ENCODE results near the gene BAIAP2.
"Not testable (repeated sequence)": the region's sequence is repeated elsewhere in the genome, so short reads cannot be mapped to it uniquely, and the experiment has no call there.

The BAIAP2 gene

GRCh38 chr17:81029859-81030258 is 5.1 kb upstream of the BAIAP2 start:
- Mint-ChIP-seq H3K36me3 (ENCODE audit: low read depth) (peaks cover 5% of the 10 kb centered on the region), H3K27ac (no peak overlapping the region), H3K4me1 (peaks cover 63% of the 10 kb centered on the region), H3K4me3 (no peak overlapping the region), H3K9me3 (no peaks in the 10 kb centered on the region), H3K27me3 (ENCODE audit: low read depth, poor library complexity) (no peaks in the 10 kb centered on the region)
- no peak for DNase-seq
- no peak for TF ChIP-seq CTCF (IDR thresholded peaks at IDR 0.05)

DNA sequence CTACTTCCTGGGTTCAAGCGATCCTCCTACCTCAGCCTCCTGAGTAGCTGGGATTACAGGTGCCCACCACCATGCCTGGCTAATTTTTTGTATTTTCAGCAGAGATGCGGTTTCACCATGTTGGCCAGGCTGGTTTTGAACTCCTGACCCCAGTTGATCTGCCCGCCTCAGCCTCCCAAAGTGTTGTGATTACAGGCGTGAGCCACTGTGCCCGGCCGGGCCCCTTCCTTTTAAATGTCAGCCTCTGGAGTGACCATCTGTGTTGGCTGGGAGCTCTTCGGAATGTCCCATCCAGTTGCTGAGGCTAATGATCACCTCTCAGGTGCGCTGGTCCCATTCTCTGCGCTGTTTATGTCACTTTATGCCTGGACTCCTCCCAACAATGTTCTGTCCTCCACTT is 4.6 kb upstream of the BAIAP2 start:
- H3K27me3 Mint-ChIP-seq (ENCODE audit: low read depth, poor library complexity); H3K27ac Mint-ChIP-seq; DNase-seq; H3K36me3 Mint-ChIP-seq (ENCODE audit: low read depth); H3K4me3 Mint-ChIP-seq; H3K9me3 Mint-ChIP-seq: not testable (repeated sequence)
- peaks cover 58% of the 10 kb centered on the region for H3K4me1 Mint-ChIP-seq

DNA sequence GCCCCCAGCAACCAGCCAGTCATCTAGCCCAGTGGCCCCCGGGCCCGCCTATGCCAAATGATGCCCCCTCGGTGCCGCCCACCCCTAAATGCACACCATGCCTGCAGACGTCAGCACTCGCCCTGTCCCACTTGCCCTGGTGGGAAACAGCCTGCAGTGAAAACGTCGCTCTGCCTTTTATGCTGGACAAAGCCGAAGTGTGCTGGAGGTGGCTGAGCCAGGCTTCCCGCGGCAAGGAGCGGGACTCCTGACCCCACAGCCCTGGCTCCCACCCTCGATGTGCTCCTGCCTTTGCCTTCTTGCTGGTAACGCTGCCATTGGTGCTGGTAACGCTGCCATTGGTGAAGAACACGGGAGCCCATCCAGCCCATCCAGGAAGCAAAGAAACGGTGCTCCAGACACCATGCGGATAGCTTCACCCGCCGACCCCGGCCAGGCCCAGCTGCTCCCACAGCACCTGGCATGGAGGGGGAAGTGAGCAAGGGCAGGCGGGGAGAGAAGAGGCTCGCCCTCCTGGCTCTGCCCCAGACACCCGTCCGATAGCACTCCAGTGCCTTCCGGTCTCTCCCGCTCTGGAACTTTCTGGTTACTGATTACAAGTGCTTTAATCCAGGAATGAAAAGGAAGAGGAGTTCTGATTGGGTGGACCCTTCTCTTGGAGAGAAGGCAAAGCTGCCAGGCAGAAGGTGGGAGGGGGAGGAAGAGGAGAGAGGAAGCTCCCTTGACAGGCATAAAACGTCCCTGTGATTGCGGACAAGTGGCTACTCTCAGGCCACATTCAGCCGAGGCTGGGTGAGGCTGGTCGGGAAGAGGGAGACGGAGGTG is 4.0 kb upstream of the BAIAP2 start:
- Mint-ChIP-seq H3K36me3 (ENCODE audit: low read depth) (peaks cover 5% of the 10 kb centered on the region), H3K4me1 (peaks cover 56% of the 10 kb centered on the region), H3K9me3 (no peaks in the 10 kb centered on the region), H3K27me3 (ENCODE audit: low read depth, poor library complexity) (peaks cover 3% of the 10 kb centered on the region), H3K4me3 (peak overlapping the region; percentile 27), H3K27ac (peak overlapping the region; percentile 20)
- DNase-seq: no peak
- no peak for TF ChIP-seq CTCF (IDR thresholded peaks at IDR 0.05)

DNA sequence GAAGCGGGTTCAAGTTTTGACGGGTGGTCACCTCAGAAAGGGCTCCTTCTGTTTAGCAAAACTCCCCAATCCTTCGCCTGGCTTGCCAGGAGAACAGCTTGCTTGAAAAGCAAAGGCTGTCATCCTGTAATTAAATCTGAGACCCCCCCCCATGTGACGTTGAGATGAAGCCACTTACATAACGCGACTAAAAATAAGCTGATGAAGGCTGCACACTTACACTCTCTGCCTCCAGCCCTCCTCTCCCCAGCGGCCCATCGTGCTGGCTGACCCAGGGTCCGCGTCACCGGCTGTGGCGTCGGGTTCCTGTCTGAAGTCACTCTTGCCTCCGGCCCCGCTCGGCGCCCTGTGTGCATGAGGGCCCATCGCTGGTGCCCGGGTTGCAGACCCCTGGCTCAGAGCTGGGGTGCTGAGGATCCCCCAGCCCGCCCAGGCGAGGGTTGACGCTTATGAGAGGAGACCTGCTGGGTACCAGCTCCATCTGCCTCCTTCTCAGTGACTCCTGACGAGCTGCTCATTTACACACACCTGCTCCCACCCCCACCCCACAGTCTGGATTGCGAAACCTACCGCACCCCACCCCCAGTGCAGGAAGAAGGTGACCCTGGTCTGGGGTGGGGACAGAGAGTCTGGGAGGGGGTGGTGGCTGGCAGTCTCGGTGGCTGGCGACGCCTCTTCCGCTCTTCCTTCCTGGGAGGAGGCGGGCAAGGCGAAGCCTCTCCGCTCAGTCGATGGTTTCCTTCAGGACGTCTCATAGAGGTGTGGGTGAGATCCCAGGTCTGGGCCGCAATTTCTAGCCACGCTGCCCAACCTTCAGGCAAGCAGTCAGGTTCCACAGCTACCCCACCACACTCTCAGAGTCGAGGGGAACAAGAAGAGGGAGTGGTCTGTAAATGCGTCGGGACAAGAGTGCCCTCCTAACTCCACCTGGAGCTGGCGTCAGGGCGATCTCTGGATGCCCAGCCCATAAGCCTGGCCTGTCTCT is 3.1 kb upstream of the BAIAP2 start:
- peaks cover 5% of the 10 kb centered on the region for H3K36me3 Mint-ChIP-seq (ENCODE audit: low read depth)
- no peak for DNase-seq
- H3K27ac Mint-ChIP-seq: peak overlapping the region; percentile 20
- no peak for TF ChIP-seq CTCF (IDR thresholded peaks at IDR 0.05)
- peaks cover 56% of the 10 kb centered on the region for H3K4me1 Mint-ChIP-seq
- peaks cover 9% of the 10 kb centered on the region for H3K27me3 Mint-ChIP-seq (ENCODE audit: low read depth, poor library complexity)
- H3K9me3 Mint-ChIP-seq: no peaks in the 10 kb centered on the region
- H3K4me3 Mint-ChIP-seq: peak overlapping the region; percentile 27

GRCh38 chr17:81032641-81033480 is 2.1 kb upstream of the BAIAP2 start:
- Mint-ChIP-seq H3K9me3 (no peaks in the 10 kb centered on the region), H3K36me3 (ENCODE audit: low read depth) (peaks cover 5% of the 10 kb centered on the region), H3K4me1 (peaks cover 62% of the 10 kb centered on the region), H3K4me3 (peak overlapping the region; percentile 93), H3K27me3 (ENCODE audit: low read depth, poor library complexity) (peaks cover 9% of the 10 kb centered on the region), H3K27ac (peak overlapping the region; percentile 64)
- DNase-seq: no peak
- TF ChIP-seq CTCF (IDR thresholded peaks at IDR 0.05): no peak
